ENCODE data around the gene IL1RAPL1. TPM values are rescaled to one million over a fixed set of nuclear protein-coding genes. Genes with fewer than 3 reads are reported as not detected.
A peak's percentile ranks its signal among the peaks of the same experiment; 100 is the strongest.

The IL1RAPL1 gene
- total and polyA plus RNA-seq, 2 experiments from 2014 or later, result 0.18 to 0.49 TPM

DNA sequence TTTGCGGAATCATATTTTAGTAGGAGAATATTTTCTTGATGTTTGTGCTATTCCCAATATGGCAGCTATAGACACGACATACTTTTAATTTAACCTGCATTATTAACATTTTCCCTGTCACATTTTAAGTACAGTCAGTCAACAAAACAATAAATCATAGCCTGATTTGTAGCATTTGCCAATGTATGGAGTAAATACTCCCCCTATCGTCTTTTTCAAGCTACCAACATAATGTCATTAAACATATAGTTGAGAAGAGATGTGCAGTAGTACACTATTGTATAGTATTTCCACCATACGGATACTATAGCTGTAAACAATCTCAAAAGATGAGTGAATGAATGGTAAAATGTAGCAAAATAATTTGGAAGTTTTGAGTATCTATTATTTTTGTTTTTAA, 1324.4 kb downstream of the IL1RAPL1 start (continued):
- TF ChIP-seq, protein P1, sequence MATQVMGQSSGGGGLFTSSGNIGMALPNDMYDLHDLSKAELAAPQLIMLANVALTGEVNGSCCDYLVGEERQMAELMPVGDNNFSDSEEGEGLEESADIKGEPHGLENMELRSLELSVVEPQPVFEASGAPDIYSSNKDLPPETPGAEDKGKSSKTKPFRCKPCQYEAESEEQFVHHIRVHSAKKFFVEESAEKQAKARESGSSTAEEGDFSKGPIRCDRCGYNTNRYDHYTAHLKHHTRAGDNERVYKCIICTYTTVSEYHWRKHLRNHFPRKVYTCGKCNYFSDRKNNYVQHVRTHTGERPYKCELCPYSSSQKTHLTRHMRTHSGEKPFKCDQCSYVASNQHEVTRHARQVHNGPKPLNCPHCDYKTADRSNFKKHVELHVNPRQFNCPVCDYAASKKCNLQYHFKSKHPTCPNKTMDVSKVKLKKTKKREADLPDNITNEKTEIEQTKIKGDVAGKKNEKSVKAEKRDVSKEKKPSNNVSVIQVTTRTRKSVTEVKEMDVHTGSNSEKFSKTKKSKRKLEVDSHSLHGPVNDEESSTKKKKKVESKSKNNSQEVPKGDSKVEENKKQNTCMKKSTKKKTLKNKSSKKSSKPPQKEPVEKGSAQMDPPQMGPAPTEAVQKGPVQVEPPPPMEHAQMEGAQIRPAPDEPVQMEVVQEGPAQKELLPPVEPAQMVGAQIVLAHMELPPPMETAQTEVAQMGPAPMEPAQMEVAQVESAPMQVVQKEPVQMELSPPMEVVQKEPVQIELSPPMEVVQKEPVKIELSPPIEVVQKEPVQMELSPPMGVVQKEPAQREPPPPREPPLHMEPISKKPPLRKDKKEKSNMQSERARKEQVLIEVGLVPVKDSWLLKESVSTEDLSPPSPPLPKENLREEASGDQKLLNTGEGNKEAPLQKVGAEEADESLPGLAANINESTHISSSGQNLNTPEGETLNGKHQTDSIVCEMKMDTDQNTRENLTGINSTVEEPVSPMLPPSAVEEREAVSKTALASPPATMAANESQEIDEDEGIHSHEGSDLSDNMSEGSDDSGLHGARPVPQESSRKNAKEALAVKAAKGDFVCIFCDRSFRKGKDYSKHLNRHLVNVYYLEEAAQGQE (IDR thresholded peaks at IDR 0.05; ENCODE audit: unreplicated experiment), result no peak
- no peak for TF ChIP-seq EZH2 (IDR thresholded peaks at IDR 0.05; ENCODE audit: low read depth, unreplicated experiment)

GRCh38 chrX:29913647-29914046, 1326.4 kb downstream of the IL1RAPL1 start:
- no peak overlapping the region for H3K4me2 ChIP-seq
- ATAC-seq, result no peak
- no peaks in the 10 kb centered on the region for H3K36me3 ChIP-seq (ENCODE audit: insufficient read depth)
- Mint-ChIP-seq H3K4me1 (peaks cover 6% of the 10 kb centered on the region; the same call in 1 of the 3 replicates), H3K4me3 (no peak overlapping the region), H3K9me3 (peaks cover 4% of the 10 kb centered on the region; the same call in 1 of the 3 replicates), H3K27ac (no peak overlapping the region), H3K27me3 (ENCODE audit: insufficient read depth, low read depth, poor library complexity) (no peaks in the 10 kb centered on the region), H3K36me3 (ENCODE audit: low read depth) (no peaks in the 10 kb centered on the region)
- H3K9me2 ChIP-seq (ENCODE audit: insufficient read depth), result no peaks in the 10 kb centered on the region
- H3K4me1 ChIP-seq (ENCODE audit: insufficient read depth), result no peaks in the 10 kb centered on the region
- 0 out of 2 replicates have a peak overlapping the region, but pooled peaks have one; percentile 38 for H2AFZ ChIP-seq
- no peak overlapping the region for H3K4me3 ChIP-seq
- DNase-seq (ENCODE audit: low spot score), result no peak
- H3K27ac ChIP-seq (ENCODE audit: low read depth), result no peak overlapping the region
- no peaks in the 10 kb centered on the region for H3K27me3 ChIP-seq (ENCODE audit: insufficient read depth)
- no peaks in the 10 kb centered on the region for H4K20me1 ChIP-seq (replicated peaks; ENCODE audit: insufficient read depth)
- H3F3A ChIP-seq (replicated peaks; ENCODE audit: low read depth), result no peaks in the 10 kb centered on the region
- no peaks in the 10 kb centered on the region for H3K79me2 ChIP-seq (replicated peaks; ENCODE audit: insufficient read depth)
- TF ChIP-seq NANOG (IDR thresholded peaks at IDR 0.05; ENCODE audit: borderline replicate concordance) (no peak), CTCF (conservative IDR thresholded peaks at IDR 0.05; ENCODE audit: low read depth in 2 of 2) (no peak), ETS1 (IDR thresholded peaks at IDR 0.05) (no peak), CREB1 (CRISPR knock-in tag; IDR thresholded peaks at IDR 0.05; ENCODE audit: low read depth) (no peak), POLR2AphosphoS5 (IDR thresholded peaks at IDR 0.05; ENCODE audit: low read depth) (no peak), ZNF331 (CRISPR knock-in tag; IDR thresholded peaks at IDR 0.05; ENCODE audit: low read depth) (no peak), EZH2phosphoT487 (IDR thresholded peaks at IDR 0.05; ENCODE audit: unreplicated experiment) (no peak)
- TF ChIP-seq, protein P1 (IDR thresholded peaks at IDR 0.05; ENCODE audit: unreplicated experiment), result no peak

All from GM23338 (cell line).